ENCODE data around the gene PAK2.

- TF ChIP-seq, protein P1, sequence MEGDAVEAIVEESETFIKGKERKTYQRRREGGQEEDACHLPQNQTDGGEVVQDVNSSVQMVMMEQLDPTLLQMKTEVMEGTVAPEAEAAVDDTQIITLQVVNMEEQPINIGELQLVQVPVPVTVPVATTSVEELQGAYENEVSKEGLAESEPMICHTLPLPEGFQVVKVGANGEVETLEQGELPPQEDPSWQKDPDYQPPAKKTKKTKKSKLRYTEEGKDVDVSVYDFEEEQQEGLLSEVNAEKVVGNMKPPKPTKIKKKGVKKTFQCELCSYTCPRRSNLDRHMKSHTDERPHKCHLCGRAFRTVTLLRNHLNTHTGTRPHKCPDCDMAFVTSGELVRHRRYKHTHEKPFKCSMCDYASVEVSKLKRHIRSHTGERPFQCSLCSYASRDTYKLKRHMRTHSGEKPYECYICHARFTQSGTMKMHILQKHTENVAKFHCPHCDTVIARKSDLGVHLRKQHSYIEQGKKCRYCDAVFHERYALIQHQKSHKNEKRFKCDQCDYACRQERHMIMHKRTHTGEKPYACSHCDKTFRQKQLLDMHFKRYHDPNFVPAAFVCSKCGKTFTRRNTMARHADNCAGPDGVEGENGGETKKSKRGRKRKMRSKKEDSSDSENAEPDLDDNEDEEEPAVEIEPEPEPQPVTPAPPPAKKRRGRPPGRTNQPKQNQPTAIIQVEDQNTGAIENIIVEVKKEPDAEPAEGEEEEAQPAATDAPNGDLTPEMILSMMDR (IDR thresholded peaks at IDR 0.05): no peak
- TF ChIP-seq POLR2A (IDR thresholded peaks at IDR 0.05): no peak
These were observed 54.8 kb downstream of the PAK2 start for GRCh38 chr3:196794467-196794866.

Data from body of pancreas (tissue), 4 donors.